Stimulated activated CD4-positive, alpha-beta T cell treated with anti-CD3 and anti-CD28 coated beads, Interleukin-15, amount 100 ng/mL, for 1 hour (primary cell): Measurements from ENCODE around the gene TTLL5.
"Not testable (repeated sequence)": the region's sequence is repeated elsewhere in the genome, so short reads cannot be mapped to it uniquely, and the experiment has no call there.

Experiments
- DNase-seq, 2 donors: peaks; one replicate each; pipeline ENCODE4 v3.0.0-alpha.2; 2020; ENCODE audit warnings: low read depth in 1 of 2, low spot score in 1 of 2

Gene TTLL5

DNA sequence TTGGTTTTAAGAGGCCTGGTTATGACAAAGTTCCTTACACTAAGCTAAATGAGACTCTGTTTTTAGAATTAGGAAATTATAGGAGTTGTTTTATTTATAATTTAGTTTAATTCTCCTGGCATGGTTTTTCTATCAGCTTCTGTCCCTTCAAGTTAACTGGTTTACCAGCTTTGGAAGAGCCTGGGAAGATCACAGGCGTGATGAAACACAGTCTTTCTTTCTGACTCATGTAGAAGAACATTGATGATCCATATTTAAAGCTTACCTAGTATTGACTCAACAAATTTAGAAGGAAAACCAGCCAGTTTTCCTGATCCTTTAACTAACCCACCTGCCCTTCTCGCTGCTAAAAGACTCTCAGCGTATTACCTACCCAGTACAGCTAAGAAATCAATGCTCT is 165.6 kb downstream of the TTLL5 start:
- DNase-seq: no peak

DNA sequence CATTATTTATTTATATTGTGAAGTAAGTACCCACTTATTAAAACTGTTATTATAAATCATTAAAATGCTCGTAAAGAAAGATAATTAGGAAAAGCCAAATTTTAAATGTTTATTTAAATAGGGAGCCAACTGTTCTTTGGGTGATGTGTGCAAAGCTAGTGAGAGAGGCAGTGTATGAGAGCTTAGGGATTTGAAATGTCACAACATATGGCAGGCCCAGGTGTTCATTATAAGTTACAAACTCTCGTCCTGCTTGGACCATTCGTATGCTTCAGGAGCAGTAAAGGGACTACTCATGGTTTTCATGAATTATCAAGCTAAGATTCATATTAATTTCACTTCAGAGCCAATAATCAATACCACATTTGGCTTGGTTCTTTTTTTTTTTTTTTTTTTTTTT is 166.3 kb downstream of the TTLL5 start:
- no peak for DNase-seq

DNA sequence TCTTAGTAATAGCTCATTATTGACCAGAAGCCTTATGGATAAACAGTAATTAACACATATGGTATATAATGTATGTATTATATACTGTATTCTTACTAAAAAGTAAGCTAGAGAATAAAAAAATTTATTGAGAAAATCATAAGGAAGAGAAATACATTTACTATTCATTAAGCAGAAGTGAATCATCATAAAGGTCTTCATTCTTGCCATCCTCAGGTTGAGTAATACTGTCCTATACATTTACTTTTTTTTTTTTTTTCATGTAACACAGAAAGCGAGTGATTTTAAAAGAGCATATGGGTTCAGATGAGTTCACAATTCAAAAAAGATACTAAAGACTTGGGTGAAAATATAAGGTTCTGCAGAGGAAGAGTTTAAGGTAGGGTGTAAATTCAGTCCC is 168.3 kb downstream of the TTLL5 start:
- no peak for DNase-seq

DNA sequence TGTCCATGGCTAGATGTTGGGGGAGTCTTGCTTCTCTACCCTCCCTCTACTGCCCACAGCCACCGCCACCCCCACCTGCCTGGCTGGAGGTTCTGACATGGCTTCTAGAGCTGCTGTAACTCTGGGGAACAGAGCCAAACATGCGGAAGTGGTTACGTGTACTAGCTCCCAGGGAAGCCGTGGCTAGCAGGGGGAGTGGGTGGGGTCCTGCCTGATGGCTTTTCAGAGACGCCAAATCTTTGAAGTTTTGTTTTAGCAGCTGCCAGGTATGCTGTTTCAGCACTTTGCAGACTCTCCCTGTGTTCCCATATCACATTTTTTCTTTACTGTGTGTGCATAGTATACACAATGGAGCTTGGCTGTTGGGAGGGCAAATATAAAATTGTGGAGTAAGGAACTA is 170.4 kb downstream of the TTLL5 start:
- DNase-seq: no peak

DNA sequence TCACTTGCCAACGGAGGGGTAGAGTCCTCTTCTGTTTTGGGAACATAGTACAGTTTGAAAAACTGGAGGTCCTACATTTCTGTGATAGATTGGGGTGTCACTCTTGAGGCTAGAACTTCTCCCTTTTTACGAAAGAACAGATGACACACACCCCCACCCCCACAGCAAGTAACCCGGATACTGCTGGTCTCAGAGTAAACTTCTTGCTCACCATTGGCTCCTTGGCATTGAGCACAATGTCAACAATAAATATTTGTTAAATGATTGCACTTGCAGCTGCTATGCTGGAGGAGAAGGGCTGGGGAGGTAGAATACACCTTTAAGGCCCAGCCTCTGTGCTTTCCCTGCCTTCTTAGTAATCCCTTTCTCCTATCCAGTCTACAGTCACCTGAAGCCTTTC is 170.9 kb downstream of the TTLL5 start:
- no peak for DNase-seq

DNA sequence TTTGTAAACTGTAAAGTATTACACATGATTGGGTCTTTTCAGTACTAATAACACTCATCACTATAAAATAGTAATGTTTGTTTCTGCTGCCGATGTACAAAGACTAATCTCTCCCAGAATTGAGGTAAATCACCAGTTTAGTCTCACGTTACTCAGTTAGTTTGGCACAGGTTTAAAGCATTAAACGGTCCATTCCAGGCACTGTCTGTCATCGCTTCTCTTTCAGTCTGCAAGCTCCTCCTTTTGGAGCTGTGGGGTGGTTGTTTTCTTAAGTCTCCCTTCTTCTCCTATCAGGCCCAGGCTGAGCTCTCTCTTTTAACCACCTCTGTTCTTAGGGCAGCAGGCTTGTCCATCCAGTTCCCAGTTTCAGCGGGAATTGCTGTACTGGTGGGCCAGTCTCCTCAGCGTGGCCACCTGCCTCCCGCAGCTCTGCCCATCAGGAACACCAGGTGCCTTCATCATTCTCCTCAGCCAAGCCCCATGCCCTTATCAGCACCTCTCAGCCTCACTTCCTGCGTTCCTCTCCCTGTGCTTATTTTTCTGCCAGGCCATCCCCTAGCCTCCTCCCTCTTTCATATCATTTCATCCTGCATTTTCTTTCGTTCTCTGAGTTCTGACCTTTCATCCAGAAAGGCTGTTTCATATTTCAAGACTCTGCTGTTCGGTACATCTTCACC is 171.7 kb downstream of the TTLL5 start:
- DNase-seq: no peak

DNA sequence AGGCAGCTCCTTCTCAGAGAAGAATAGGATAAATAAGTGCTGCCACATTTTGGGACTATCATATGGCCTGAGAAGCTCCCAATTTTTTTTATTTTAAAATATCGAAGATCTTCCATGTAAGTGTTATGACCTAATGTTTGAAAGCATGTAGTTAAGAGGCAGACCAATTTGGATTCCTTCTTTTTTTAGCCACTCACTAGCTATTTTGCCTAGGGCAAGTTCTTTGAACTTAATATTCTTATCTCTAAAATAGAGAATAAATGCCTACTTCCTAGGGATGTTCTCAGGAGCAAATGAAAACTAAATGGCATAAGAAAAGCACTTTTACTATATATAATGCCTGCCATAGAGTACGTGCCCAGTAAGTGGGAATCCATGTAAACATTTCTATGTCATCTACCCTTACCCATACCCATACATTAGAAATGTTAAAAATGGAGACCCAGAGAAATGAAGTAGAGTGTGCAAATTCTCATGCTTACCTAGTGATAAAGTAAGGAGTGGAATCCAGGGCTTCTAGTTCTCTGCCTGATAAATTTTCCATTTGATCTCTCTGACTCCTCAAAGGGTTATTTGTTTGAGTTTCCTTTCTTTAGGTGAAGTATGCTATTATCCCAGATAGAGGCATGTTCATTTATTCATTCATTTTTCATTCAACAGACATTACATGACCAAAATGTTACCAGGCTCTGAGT is 172.4 kb downstream of the TTLL5 start:
- no peak for DNase-seq

DNA sequence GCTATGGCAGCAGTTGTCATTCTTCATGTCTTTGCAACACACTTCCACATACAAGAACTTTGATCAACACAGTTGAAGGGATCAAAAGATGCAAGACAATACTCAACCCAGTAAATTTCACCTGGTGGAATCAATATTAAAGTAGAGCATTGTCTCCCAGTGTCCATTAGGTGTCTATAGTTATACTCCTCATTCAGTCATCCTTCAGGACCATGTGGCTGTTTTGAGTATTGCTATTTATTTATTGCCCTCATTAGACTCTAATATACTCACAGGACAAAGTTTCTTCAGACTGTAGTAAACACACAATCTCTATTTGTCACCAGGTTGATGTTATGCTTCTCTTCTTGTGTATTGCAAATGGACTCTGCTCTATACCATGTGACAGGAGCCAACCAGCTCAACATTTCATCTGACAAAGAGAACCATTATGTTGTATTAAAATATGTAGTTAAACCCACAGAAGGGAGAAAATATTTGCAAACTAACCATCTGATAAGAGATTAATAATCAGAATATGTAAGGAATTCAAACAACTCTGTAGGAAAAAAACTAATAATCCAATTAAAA is 174.2 kb downstream of the TTLL5 start:
- DNase-seq: no peak

DNA sequence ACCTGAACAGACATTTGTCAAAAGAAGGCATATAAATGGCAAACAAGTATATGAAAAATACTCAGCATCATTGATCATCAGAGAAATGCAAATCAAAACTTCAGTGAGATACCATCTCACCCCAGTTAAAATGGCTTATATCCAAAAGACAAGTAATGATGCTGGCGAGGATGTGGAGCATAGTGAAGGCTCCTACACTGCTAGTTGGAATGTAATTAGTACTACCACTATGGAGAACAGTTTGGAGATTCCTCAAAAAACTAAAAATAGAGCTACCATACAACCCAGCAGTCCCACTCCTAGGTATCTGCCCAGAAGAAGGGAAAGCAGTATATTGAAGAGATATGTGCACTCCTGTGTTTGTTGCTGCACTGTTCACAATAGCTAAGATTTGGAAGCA is 174.7 kb downstream of the TTLL5 start:
- no peak for DNase-seq

DNA sequence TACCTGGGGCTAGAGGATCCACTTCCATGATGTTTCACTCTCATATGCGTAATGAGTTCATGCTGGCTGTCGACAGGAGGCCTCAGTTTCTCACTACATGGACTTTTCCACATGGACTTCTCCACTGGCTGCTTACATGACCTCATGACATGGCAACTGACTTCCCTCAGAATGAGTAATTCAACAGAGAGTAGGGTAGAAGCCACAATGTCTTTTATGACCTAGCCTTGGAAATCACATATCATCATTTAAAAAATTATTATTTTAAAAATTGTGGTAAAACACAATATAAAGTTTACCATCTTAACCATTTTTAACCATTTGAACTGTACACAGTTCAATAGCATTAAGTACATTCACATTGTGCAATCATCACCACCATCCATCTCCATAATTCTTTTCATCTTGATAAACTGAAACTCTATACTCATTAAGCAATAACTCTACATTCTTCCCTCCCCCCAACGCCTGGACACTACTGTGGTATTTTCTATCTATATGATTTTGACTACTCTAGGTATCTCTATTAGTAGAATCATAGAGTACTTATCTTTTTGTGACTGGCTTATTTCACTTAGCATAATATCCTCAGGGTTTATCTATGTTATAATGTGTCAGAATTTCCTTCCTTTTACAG is 176.2 kb downstream of the TTLL5 start:
- DNase-seq: no peak

DNA sequence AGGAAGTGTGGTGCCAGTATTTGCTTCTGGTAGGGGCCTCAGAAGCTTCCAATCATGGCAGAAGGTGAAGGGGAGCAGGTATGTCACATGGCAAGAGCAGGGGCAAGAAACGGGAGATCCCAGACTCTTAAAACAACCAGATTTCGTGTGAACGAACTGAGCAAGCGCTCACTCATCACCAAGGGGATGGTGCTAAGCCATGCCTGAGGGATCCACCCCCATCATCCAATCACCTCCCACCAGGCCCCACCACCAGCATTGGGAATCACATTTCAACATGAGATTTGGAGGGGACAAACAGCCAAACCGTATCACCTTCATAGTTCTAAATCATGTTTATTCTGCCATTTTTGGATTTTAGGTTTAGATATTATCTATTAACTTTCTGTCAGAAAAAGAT is 179.9 kb downstream of the TTLL5 start:
- no peak for DNase-seq

DNA sequence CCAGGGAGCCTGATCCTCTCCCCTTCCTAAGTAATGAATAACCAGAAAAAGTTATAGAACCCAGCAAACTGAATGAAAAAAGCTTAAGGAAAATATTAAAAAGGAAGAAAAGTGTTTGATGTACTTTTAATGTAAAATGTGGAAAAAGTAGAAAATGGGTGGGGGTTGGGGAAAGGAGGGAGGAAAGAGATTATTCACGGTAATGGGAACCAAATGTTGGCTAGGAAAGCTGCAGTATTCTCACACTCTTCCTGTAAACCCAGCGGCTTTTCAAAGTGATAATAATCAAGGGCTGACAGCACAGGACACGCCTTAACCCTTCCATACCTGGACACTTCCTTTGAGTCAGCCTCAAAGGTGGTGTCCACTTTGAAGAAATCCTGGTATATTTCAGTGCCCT is 181.5 kb downstream of the TTLL5 start:
- DNase-seq: no peak

DNA sequence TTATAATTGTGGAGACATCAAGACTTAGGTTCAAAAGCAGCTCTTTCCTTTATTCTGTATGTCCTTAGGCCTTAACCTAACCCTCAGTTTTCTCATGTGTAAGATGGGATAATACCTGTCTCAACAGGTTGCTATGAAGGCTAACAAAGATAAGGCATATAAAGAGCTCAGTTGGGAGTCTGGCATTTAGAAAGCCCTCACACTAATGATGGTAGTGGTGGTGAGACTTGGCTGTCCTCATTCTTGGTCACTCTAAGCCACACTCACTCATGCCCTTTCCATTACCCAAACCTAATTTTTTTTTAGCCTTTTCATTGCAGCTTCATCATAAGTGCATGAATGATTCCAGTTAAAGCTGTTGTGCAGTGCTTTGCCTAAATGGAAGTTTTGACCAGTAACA is 183.4 kb downstream of the TTLL5 start:
- DNase-seq: no peak

DNA sequence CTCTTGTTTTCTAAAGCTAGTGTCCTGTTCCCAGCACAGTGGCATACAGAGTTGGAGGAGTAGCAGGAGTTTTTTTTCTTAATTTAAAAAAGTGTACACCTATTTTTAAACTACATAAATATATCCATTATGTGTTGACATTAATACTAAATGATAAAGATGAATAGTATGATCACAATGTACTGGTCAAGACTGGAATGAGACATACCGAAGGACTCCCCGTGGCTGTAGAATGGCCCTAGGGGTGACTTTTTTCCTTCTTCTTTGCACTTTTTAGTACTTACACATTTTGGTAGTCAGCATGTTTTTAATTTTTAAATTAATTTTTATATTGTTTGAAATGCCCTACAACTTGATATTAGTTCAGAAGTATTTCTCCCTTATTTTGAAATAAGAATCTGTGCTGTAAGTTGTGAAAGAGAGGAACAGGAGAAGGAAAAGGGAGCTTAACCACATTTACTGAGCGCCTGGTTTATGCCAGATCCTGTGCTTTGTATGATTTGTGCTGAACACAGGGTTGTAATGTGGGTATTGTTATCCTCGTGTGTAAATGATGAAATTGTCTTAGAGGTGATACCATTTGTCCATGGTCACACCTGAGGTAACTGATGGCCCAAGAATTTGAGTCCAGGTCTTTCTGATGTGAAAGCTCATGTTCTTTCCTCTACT is 184.2 kb downstream of the TTLL5 start:
- no peak for DNase-seq

DNA sequence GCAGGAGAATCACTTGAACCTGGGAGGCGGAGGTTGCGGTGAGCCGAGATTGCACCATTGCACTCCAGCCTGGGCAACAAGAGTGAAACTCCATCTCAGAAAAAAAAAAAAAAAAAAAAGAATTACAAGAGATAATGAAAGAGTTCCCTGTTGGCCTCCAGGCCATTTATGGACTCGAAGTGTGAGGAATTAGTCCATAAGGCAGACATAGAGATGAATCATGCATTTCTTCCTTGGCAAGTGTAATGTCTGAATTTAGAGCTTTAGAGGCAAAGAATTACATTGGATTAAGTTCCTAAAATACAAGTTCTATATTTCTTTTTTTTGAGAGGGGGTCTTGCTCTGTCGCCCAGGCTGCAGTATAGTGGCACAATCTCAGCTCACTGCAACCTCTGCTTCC is 185.6 kb downstream of the TTLL5 start:
- not testable (repeated sequence) for DNase-seq

DNA sequence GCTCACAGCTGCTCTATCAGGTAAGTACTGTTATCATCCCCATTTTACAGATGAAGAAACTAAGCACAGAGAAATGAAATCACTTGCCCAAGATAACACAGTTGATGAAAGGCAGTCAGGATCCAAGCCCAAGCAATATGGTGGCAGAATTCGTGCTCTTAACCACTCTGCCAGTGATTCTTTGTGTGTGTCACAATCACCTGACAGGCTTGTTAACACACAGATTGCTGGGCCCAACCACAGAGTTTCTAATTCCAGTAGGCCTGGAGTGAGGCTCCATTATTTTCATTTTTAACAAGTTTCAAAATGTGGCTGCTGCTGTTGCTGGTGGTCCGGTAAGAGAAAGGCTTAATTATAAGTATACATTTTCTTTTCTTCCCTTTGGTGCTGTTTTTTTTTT is 186.5 kb downstream of the TTLL5 start:
- no peak for DNase-seq

DNA sequence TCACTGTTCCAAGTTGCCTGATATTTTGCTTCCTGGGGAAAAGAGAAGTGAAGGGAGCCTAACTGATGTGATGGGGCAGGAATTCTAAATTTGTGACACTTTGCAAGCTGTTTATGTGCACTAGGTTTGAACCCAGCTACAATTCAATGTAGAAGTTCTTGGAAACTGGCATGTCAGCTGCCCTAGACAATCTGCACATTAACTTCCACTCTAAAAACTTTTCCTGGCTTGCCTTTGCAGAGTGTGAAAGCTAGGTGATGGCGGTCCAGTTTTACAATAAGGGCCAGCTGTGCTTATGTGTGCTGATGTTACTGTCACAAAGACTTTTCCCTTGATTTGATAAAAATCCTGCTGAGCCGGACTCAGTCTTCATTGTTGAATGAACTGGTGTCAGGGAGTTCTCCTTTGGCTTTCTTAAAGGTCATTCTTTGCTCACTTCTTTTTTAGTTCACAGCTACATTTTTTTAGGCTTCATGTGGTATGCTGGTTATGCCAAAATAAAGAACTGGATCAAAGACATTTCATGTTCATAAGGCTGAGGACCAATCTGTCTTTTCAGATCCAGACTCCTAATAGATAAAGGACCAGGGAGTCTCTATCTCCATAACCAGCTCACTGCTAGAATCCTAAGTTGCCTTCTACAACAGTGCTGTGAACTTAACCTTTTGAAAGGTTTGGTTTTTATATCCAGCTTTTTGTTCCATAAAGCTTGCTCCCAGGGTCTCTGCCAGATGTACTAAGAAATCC is 187.3 kb downstream of the TTLL5 start:
- no peak for DNase-seq

DNA sequence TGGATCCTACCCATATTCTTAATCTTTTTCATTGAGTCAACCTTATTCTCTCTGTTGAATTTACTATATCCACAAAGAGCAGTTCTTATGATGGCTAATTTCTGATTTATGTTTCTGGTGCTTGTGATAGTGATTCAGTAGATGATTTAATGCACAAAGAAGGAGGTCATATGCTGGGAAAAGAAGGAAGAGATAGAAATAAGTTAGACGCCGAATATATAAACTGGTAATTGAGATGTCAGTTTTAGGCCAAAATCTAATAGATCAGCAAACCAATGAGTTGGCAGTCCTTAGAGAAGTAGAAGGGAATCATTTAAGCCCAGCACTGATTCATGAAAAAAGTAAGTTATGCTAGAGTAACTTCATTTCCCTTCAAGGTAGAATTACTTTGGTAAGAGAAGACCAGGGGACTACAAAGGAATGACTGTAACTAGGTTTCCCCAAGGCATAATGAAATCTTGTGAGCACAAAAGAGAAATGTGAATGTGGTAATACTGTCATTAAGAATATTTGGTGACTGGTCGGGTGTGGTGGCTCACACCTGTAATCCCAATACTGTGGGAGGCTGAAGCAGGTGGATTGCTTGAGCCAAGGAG is 188.4 kb downstream of the TTLL5 start:
- DNase-seq: no peak

DNA sequence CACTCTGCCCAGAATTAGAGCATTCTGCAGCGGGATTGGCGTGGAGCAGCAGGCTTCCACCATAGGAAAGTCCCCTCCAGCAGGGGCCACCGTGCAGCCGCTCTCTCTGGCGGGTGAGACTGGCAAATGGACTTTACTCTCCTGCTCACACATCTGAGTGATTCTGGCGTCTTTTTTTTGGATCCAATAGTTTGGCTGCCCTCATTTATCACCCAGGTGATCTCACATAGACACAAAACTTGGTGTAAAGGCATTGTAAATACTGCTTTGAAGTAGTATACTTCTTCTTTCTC is 190.5 kb downstream of the TTLL5 start:
- DNase-seq: no peak

DNA sequence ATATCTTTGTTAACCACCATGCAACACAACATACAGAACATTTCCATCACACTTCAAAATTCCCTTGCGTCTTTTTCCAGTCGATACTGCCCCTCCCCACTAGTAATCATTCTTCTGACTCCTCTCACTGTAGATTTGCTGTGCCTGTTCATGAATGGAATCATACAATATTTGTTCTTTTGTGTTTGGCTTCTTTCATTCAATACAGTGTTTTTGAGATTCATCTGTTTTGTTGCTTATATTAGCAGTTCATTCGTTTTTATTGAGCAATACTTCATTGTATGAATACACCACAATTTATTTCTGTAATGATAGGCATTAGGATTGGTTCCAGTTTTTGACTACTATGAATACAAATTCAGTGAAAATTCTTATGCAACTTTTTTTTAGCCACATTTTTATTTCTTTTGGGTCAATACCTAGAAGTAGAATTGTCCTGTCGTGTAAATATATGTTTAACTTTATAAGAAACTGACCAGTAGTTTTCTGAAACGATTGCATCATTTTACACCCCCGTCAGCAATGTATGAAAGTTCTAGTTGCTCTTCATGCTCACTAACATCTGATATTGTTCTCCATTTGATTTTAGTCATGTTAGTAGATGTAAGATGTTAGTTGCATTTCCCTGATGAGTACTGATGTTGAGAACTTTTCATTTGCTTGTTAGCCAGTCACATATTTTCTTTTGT is 193.2 kb downstream of the TTLL5 start:
- DNase-seq: no peak
